ENCODE data around the gene PID1. TPM values are rescaled to one million over a fixed set of nuclear protein-coding genes. Genes with fewer than 3 reads are reported as not detected.

Gene PID1
- polyA plus RNA-seq, 1 of the 3 experiments (the other 2 are of a cell fraction) = 0.16 TPM

- TF ChIP-seq TAF1 (IDR thresholded peaks at IDR 0.05; ENCODE audit: borderline replicate concordance, low read depth, low read length) (no peak), YY1 (IDR thresholded peaks at IDR 0.05; ENCODE audit: low read depth) (no peak), ZBTB33 (IDR thresholded peaks at IDR 0.05; ENCODE audit: borderline replicate concordance, low read depth) (no peak)
Observed at GRCh38 chr2:229319558-229319957, 48.5 kb upstream of the PID1 start (continued).

- no peak overlapping the region for H3K27ac ChIP-seq (ENCODE audit: low read depth in 2 of 2, low read length in 1 of 2)
- no peaks in the 10 kb centered on the region for H3K27me3 ChIP-seq (ENCODE audit: insufficient read depth)
- ChIA-PET CTCF (no interaction called here), POLR2A (no interaction called here)
- TF ChIP-seq MEF2A (IDR thresholded peaks at IDR 0.05; ENCODE audit: borderline replicate concordance, low read depth) (no peak), PBX3 (IDR thresholded peaks at IDR 0.05) (no peak), FOXJ3 (CRISPR knock-in tag; IDR thresholded peaks at IDR 0.05) (no peak), MXI1 (IDR thresholded peaks at IDR 0.05; ENCODE audit: low read depth, low read length) (no peak), GABPA (IDR thresholded peaks at IDR 0.05; ENCODE audit: low read depth) (no peak), YY1 (IDR thresholded peaks at IDR 0.05; ENCODE audit: low read depth) (no peak), TEAD4 (IDR thresholded peaks at IDR 0.05; ENCODE audit: borderline replicate concordance, insufficient read depth) (no peak), MAX (IDR thresholded peaks at IDR 0.05; ENCODE audit: low read depth) (no peak), TCF12 (IDR thresholded peaks at IDR 0.05) (no peak), IRF3 (IDR thresholded peaks at IDR 0.05; ENCODE audit: low read depth, low read length) (no peak), NRF1 (IDR thresholded peaks at IDR 0.05; ENCODE audit: low read depth, low read length) (no peak), POLR2AphosphoS5 (IDR thresholded peaks at IDR 0.05; ENCODE audit: low read depth, low read length) (no peak), EZH2phosphoT487 (IDR thresholded peaks at IDR 0.05; ENCODE audit: borderline replicate concordance, low read depth) (no peak), GATA2 (CRISPR knock-in tag; IDR thresholded peaks at IDR 0.05) (no peak), USF1 (IDR thresholded peaks at IDR 0.05; ENCODE audit: borderline replicate concordance, low read depth) (no peak), RAD21 (IDR thresholded peaks at IDR 0.05; ENCODE audit: low read length) (no peak), ZBTB33 (IDR thresholded peaks at IDR 0.05; ENCODE audit: borderline replicate concordance, low read depth) (no peak), SMC3 (IDR thresholded peaks at IDR 0.05; ENCODE audit: low read depth, low read length) (no peak), ELF1 (IDR thresholded peaks at IDR 0.05) (no peak), SIN3A (IDR thresholded peaks at IDR 0.05; ENCODE audit: borderline replicate concordance, low read depth, low read length) (no peak)
- no peak overlapping the region for H3K4me2 ChIP-seq
- 43% methylated on average over 5 of the region's 5 CpGs for WGBS (ENCODE audit: low lambda C conversion rate)
- H3K4me1 ChIP-seq (ENCODE audit: control insufficient read depth in 1 of 2, insufficient read depth in 2 of 2, low read depth in 1 of 2, low read length in 1 of 2) = no peaks in the 10 kb centered on the region
- no peak overlapping the region for H3K4me3 ChIP-seq (ENCODE audit: low read depth in 2 of 2, low read length in 1 of 2)
- no peaks in the 10 kb centered on the region for H3K36me3 ChIP-seq (replicated peaks in 1 of 2; ENCODE audit: control insufficient read depth in 1 of 2, insufficient read depth in 2 of 2, low read length in 1 of 2)
- no peak overlapping the region for H2AFZ ChIP-seq (ENCODE audit: low read depth)
- H3K9me3 ChIP-seq = no peaks in the 10 kb centered on the region
- no peaks in the 10 kb centered on the region for H3K79me2 ChIP-seq (ENCODE audit: insufficient read depth)
- no peaks in the 10 kb centered on the region for H4K20me1 ChIP-seq (ENCODE audit: insufficient read depth)
- H3K9ac ChIP-seq = no peak overlapping the region
- no peak for DNase-seq
- no peaks in the 10 kb centered on the region for H3F3A ChIP-seq (replicated peaks; ENCODE audit: insufficient read depth)
- no peaks in the 10 kb centered on the region for H3K9me2 ChIP-seq
Observed at GRCh38 chr2:229314117-229314516, 43.0 kb upstream of the PID1 start.
